HCT116 (cell line): Measurements from ENCODE around the gene SSH2. TPM values are rescaled to one million over a fixed set of nuclear protein-coding genes. Genes with fewer than 3 reads are reported as not detected.

Experiments used
- ATAC-seq: fragments of 200-7000 bp; cut with Tn5 transposase; 2 replicates; pipeline ENCODE4 v1.9.1; 2020; ENCODE audit warnings: mild to moderate bottlenecking, moderate library complexity
- BruUV-seq: library from RNA; stranded (reverse); fragments of 400-500 nt; replicated peaks from 2 replicates; lab custom pipeline; 2021; lab: Mats Ljungman, UMichigan
- CTCF ChIA-PET: fragments of 300-600 bp; sonication (Branson Sonifier 250); formaldehyde crosslinking; loops from one replicate; lab custom pipeline; 2021; ENCODE audit warnings: antibody characterized with exemption; lab: Charles Lee
- POLR2A ChIA-PET: fragments of 300-600, 350-600 bp; sonication (Branson Sonifier 250); formaldehyde crosslinking; loops from one replicate; lab custom pipeline; 2021; ENCODE audit warnings: antibody characterized with exemption; lab: Charles Lee
- RAD21 ChIA-PET, 2 experiments: fragments of 300-600 bp; sonication (Branson Sonifier 250); formaldehyde crosslinking; loops; one replicate each; lab custom pipeline; 2023; ENCODE audit warnings: low total read pairs in 2 of 2; ENCODE audit not compliant: uncharacterized antibody in 2 of 2, unreplicated experiment in 2 of 2, low non-redundant PET in 1 of 2; lab: Charles Lee
- DNase-seq: peaks from one replicate; pipeline ENCODE4 v3.0.0-alpha.2; 2010; ENCODE audit warnings: low read depth, low spot score
- H2AFZ ChIP-seq: fragments of 200-600 bp; shearing (Covaris generic), sonication (generic); 2 replicates; pipeline ENCODE4 v1.6.1; 2017; ENCODE audit warnings: low read depth, mixed run types, mixed read lengths, antibody characterized with exemption, low read length; ENCODE audit not compliant: poor library complexity, severe bottlenecking
- H3K27ac ChIP-seq: 2 replicates; pipeline ENCODE4 v1.5.1; 2012; ENCODE audit warnings: low read depth, low read length
- H3K27me3 ChIP-seq: fragments of 200-600 bp; sonication (generic); 2 replicates; pipeline ENCODE4 v1.6.1; 2016; ENCODE audit warnings: mixed run types, low read length, mixed read lengths; ENCODE audit not compliant: insufficient read depth
- H3K36me3 ChIP-seq, 2 experiments: fragments of 200-500 bp in 1 of 2; fragments of 200-600 bp in 1 of 2; sonication (Bioruptor generic) in 1 of 2; sonication (generic) in 1 of 2; 2 replicates each; pipeline versions ENCODE4 v1.5.1 to v1.6.1; 2014 to 2016; ENCODE audit warnings: low read length in 2 of 2, inconsistent platforms in 1 of 2, mixed read lengths in 1 of 2, mixed run types in 1 of 2; ENCODE audit not compliant: insufficient read depth in 2 of 2, control insufficient read depth in 1 of 2
- H3K4me1 ChIP-seq, 2 experiments: fragments of 200-600 bp in 1 of 2; sonication (generic) in 1 of 2; 2 replicates each; pipeline versions ENCODE4 v1.5.1 to v1.6.1; 2012 to 2017; ENCODE audit warnings: low read length in 2 of 2, inconsistent platforms in 1 of 2, mild to moderate bottlenecking in 1 of 2, mixed read lengths in 1 of 2, mixed run types in 1 of 2, moderate library complexity in 1 of 2; ENCODE audit not compliant: insufficient read depth in 2 of 2, control insufficient read depth in 1 of 2
- H3K4me2 ChIP-seq: fragments of 200-600 bp; sonication (generic); 2 replicates; pipeline ENCODE4 v1.6.1; 2017; ENCODE audit warnings: mixed run types, low read length, mixed read lengths
- H3K4me3 ChIP-seq, 2 experiments: fragments of 200-600 bp in 1 of 2; sonication (generic) in 1 of 2; replicated peaks in 1 of 2; 2 replicates each; pipeline ENCODE4 v1.5.1; 2011 to 2016; ENCODE audit warnings: low read length in 2 of 2, control low read depth in 1 of 2, low read depth in 1 of 2, mild to moderate bottlenecking in 1 of 2, mixed read lengths in 1 of 2, mixed run types in 1 of 2
- H3K79me2 ChIP-seq: fragments of 200-600 bp; sonication (generic); 2 replicates; pipeline ENCODE4 v1.6.1; 2017; ENCODE audit warnings: mild to moderate bottlenecking, mixed run types, low read length, moderate library complexity, mixed read lengths; ENCODE audit not compliant: insufficient read depth
- H3K9ac ChIP-seq: fragments of 200-600 bp; sonication (generic); 2 replicates; pipeline ENCODE4 v1.6.1; 2016; ENCODE audit warnings: low read length, mixed read lengths
- H3K9me2 ChIP-seq: fragments of 200-600 bp; sonication (generic), shearing (Covaris generic); 2 replicates; pipeline ENCODE4 v1.6.1; 2017; ENCODE audit warnings: mixed run types, mild to moderate bottlenecking, moderate library complexity; ENCODE audit not compliant: insufficient read depth
- H3K9me3 ChIP-seq, 2 experiments: fragments of 200-500 bp in 1 of 2; fragments of 200-600 bp in 1 of 2; sonication (Bioruptor generic) in 1 of 2; sonication (generic) in 1 of 2; 2 replicates each; pipeline ENCODE4 v1.6.1; 2014 to 2017; ENCODE audit warnings: low read length in 2 of 2, mixed read lengths in 2 of 2, inconsistent platforms in 1 of 2, low read depth in 1 of 2, mild to moderate bottlenecking in 1 of 2, mixed run types in 1 of 2, moderate library complexity in 1 of 2; ENCODE audit not compliant: control insufficient read depth in 1 of 2, insufficient read depth in 1 of 2
- H4K20me1 ChIP-seq: fragments of 200-600 bp; sonication (generic), shearing (Covaris generic); 2 replicates; pipeline ENCODE4 v1.6.1; 2017; ENCODE audit warnings: mixed run types, mild to moderate bottlenecking, moderate library complexity; ENCODE audit not compliant: insufficient read depth
- ATF3 ChIP-seq: IDR thresholded peaks from 2 replicates; pipeline ENCODE4 v1.6.1; 2012
- CBX3 ChIP-seq: IDR thresholded peaks from 2 replicates; pipeline ENCODE4 v1.6.1; 2012; ENCODE audit warnings: low read depth
- CTCF ChIP-seq, 3 experiments: fragments of 200-600 bp in 1 of 3; sonication (generic) in 1 of 3; IDR thresholded peaks in 2 of 3; conservative IDR thresholded peaks in 1 of 3; 2 replicates each; pipeline ENCODE4 v1.5.1; 2012 to 2017; ENCODE audit warnings: low read depth in 2 of 3, low read length in 2 of 3, antibody characterized with exemption in 1 of 3, borderline replicate concordance in 1 of 3, control low read depth in 1 of 3, mild to moderate bottlenecking in 1 of 3, mixed read lengths in 1 of 3, mixed run types in 1 of 3, moderate library complexity in 1 of 3; ENCODE audit not compliant: insufficient read depth in 1 of 3
- EGR1 ChIP-seq: IDR thresholded peaks from 2 replicates; pipeline ENCODE4 v1.6.1; 2012; ENCODE audit warnings: low read depth
- ELF1 ChIP-seq: IDR thresholded peaks from 2 replicates; pipeline ENCODE4 v1.6.1; 2012; ENCODE audit warnings: low read depth, borderline replicate concordance
- EZH2 ChIP-seq: fragments of 200-600 bp; sonication (generic); IDR thresholded peaks from 2 replicates; pipeline ENCODE4 v1.6.1; 2017; ENCODE audit warnings: antibody characterized with exemption, mixed run types
- FOSL1 ChIP-seq: IDR thresholded peaks from 2 replicates; pipeline ENCODE4 v1.6.1; 2012; ENCODE audit warnings: low read depth
- JUND ChIP-seq: IDR thresholded peaks from 2 replicates; pipeline ENCODE4 v1.6.1; 2012
- MAX ChIP-seq: IDR thresholded peaks from 2 replicates; pipeline ENCODE4 v1.6.1; 2012
- POLR2A ChIP-seq: IDR thresholded peaks from 2 replicates; pipeline ENCODE4 v1.7.0; 2011; ENCODE audit warnings: borderline replicate concordance; ENCODE audit not compliant: insufficient read depth, insufficient read length; ENCODE audit errors: extremely low read depth
- RAD21 ChIP-seq: IDR thresholded peaks from 2 replicates; pipeline ENCODE4 v1.6.1; 2012; ENCODE audit warnings: low read depth, mild to moderate bottlenecking
- SIN3A ChIP-seq: IDR thresholded peaks from 2 replicates; pipeline ENCODE4 v1.6.1; 2012; ENCODE audit warnings: low read depth
- SP1 ChIP-seq: IDR thresholded peaks from 2 replicates; pipeline ENCODE4 v1.6.1; 2012; ENCODE audit warnings: low read depth
- YY1 ChIP-seq: IDR thresholded peaks from 2 replicates; pipeline ENCODE4 v1.6.1; 2011; ENCODE audit warnings: low read length, low read depth, moderate library complexity, mild to moderate bottlenecking; ENCODE audit not compliant: insufficient replicate concordance; ENCODE audit errors: extremely low read depth
- ZBTB33 ChIP-seq: IDR thresholded peaks from 2 replicates; pipeline ENCODE4 v1.6.1; 2011; ENCODE audit warnings: mild to moderate bottlenecking, low read length, moderate library complexity; ENCODE audit not compliant: insufficient replicate concordance; ENCODE audit errors: extremely low read depth
- ZFX ChIP-seq: fragments of 450-650 bp; IDR thresholded peaks from 2 replicates; pipeline ENCODE4 v1.6.1; 2017
- intact Hi-C: fragments of 100-400 bp; cut with micrococcal nuclease; formaldehyde crosslinking; loops from 2 replicates; pipeline ENCODE4 v1.10.0; 2022
- total RNA-seq: library from RNA; stranded (reverse); gene quantifications from one replicate; pipeline ENCODE4 v1.2.1, GENCODE V29; 2021; ENCODE audit not compliant: unreplicated experiment

SSH2 gene
- total RNA-seq, 1 experiment from 2014 or later: 17.0 TPM

- Histone ChIP-seq H3K79me2 (no peaks in the 10 kb centered on the region), H3K4me1 (peaks cover 0 to 6% of the 10 kb centered on the region in 2 experiments; a peak in 1 of 4 replicates), H2AFZ (no peak overlapping the region), H3K9me3 (no peaks in the 10 kb centered on the region), H3K36me3 (no peaks in the 10 kb centered on the region), H3K27ac (no peak overlapping the region), H4K20me1 (no peaks in the 10 kb centered on the region), H3K9me2 (no peaks in the 10 kb centered on the region), H3K4me3 (no peak overlapping the region), H3K9ac (no peak overlapping the region), H3K27me3 (no peaks in the 10 kb centered on the region)
- DNase-seq: no peak
- no TSS peak for BruUV-seq
- POLR2A ChIA-PET: no interaction called here
- CTCF ChIA-PET: interaction anchor here (1.3 kb wide), 1 partner anchor 253 kb away, joined by 3 read pairs; no protein-coding TSS in a partner anchor
- ATAC-seq: no peak
- intact Hi-C loops: no loop called here
- RAD21 ChIA-PET: no interaction called here
- no peak for TF ChIP-seq SIN3A
- no peak for TF ChIP-seq FOSL1
- no peak for TF ChIP-seq POLR2A
- no peak for TF ChIP-seq SP1
- TF ChIP-seq JUND: no peak
- TF ChIP-seq EGR1: no peak
- TF ChIP-seq RAD21: no peak
- TF ChIP-seq, all 23 proteins: peak for 0
- H3K4me2 ChIP-seq: no peak overlapping the region
These were observed 90.4 kb downstream of the SSH2 start for GRCh38 chr17:29839656-29840055.

GRCh38 chr17:29838961-29839360 lies 91.1 kb downstream of the SSH2 start:
- peaks cover 0 to 6% of the 10 kb centered on the region in 2 experiments; a peak in 1 of 4 replicates for H3K4me1 ChIP-seq
- no peak overlapping the region for H3K9ac ChIP-seq
- H4K20me1 ChIP-seq: no peaks in the 10 kb centered on the region
- H3K79me2 ChIP-seq: no peaks in the 10 kb centered on the region
- no TSS peak for BruUV-seq
- H3K4me3 ChIP-seq: no peak overlapping the region
- no peak overlapping the region for H3K4me2 ChIP-seq
- no peaks in the 10 kb centered on the region for H3K9me3 ChIP-seq
- no peak for ATAC-seq
- DNase-seq: no peak
- no peak overlapping the region for H3K27ac ChIP-seq
- no peak overlapping the region for H2AFZ ChIP-seq
- ChIA-PET CTCF (interaction anchor here (1.3 kb wide), 1 partner anchor 253 kb away, joined by 3 read pairs; no protein-coding TSS in a partner anchor), POLR2A (no interaction called here), RAD21 (no interaction called here)
- intact Hi-C loops: no loop called here
- H3K9me2 ChIP-seq: no peaks in the 10 kb centered on the region
- no peaks in the 10 kb centered on the region for H3K36me3 ChIP-seq
- no peaks in the 10 kb centered on the region for H3K27me3 ChIP-seq
- TF ChIP-seq ELF1 (no peak), ZFX (no peak), JUND (no peak), MAX (no peak), EZH2 (no peak), YY1 (no peak), ATF3 (no peak), CTCF (IDR thresholded peaks at IDR 0.05 in 2 of 3, conservative IDR thresholded peaks at IDR 0.05 in 1 of 3; ENCODE audit: borderline replicate concordance in 1 of 3, insufficient read depth in 1 of 3, low read depth in 2 of 3, low read length in 2 of 3) (no peak), FOSL1 (no peak), ZBTB33 (no peak), SIN3A (no peak), CBX3 (no peak)
